ENCODE measurements around the gene PPFIA2.
A peak's percentile ranks its signal among the peaks of the same experiment; 100 is the strongest.

The PPFIA2 gene

GRCh38 chr12:81759190-81760051, at the start of gene PPFIA2:
Gene PPFIA2 (minus strand): TSS chr12:81759350.
- peak; percentile 38 for DNase-seq

GRCh38 chr12:81800298-81801148, 41.4 kb upstream of the PPFIA2 start:
- no peak for DNase-seq

GRCh38 chr12:81798294-81798693, 39.1 kb upstream of the PPFIA2 start:
- DNase-seq = no peak

GRCh38 chr12:81797100-81797499, 38.0 kb upstream of the PPFIA2 start:
- no peak for DNase-seq

GRCh38 chr12:81792666-81793065, 33.5 kb upstream of the PPFIA2 start:
- DNase-seq = no peak

- no peak for DNase-seq
Observed at GRCh38 chr12:81779216-81779615, 20.1 kb upstream of the PPFIA2 start.

- DNase-seq = no peak
Observed at GRCh38 chr12:81778719-81779118, 19.6 kb upstream of the PPFIA2 start.

GRCh38 chr12:81758421-81759189, 545 bp downstream of the PPFIA2 start:
- DNase-seq = peak; percentile 32

GRCh38 chr12:81757731-81758365, 1.3 kb downstream of the PPFIA2 start:
- DNase-seq = no peak

- DNase-seq = no peak
Observed at GRCh38 chr12:81729781-81730180, 29.4 kb downstream of the PPFIA2 start.

- DNase-seq = no peak
Observed at GRCh38 chr12:81727391-81727790, 31.8 kb downstream of the PPFIA2 start.

GRCh38 chr12:81726634-81727033, 32.5 kb downstream of the PPFIA2 start:
- no peak for DNase-seq

GRCh38 chr12:81723361-81723760, 35.8 kb downstream of the PPFIA2 start:
- DNase-seq = no peak

- no peak for DNase-seq
Observed at GRCh38 chr12:81722004-81722403, 37.1 kb downstream of the PPFIA2 start.

- no peak for DNase-seq
Observed at GRCh38 chr12:81718616-81719015, 40.5 kb downstream of the PPFIA2 start.

GRCh38 chr12:81712536-81712935, 46.6 kb downstream of the PPFIA2 start:
- DNase-seq = no peak

GRCh38 chr12:81705586-81705985, 53.6 kb downstream of the PPFIA2 start:
- DNase-seq = no peak

- DNase-seq = no peak
Observed at GRCh38 chr12:81699551-81699950, 59.6 kb downstream of the PPFIA2 start.

- no peak for DNase-seq
Observed at GRCh38 chr12:81692008-81692407, 67.1 kb downstream of the PPFIA2 start.

- DNase-seq = no peak
Observed at GRCh38 chr12:81683881-81684280, 75.3 kb downstream of the PPFIA2 start.

GRCh38 chr12:81679614-81680013, 79.5 kb downstream of the PPFIA2 start:
- DNase-seq = no peak

- DNase-seq = no peak
Observed at GRCh38 chr12:81670759-81671158, 88.4 kb downstream of the PPFIA2 start.

- DNase-seq = no peak
Observed at GRCh38 chr12:81668475-81668874, 90.7 kb downstream of the PPFIA2 start.

Measured in NCI-H774 (cell line).